Activated CD8-positive, alpha-beta memory T cell treated with anti-CD3 and anti-CD28 coated beads for 24 hours (primary cell): ENCODE data around the gene SMNDC1.

Source experiments
- DNase-seq: peaks from one replicate; pipeline ENCODE4 v3.0.0-alpha.2; 2020

Gene SMNDC1

GRCh38 chr10:110244550-110244949 lies 60.2 kb downstream of the SMNDC1 start:
- DNase-seq, result no peak

GRCh38 chr10:110242511-110242910 lies 62.2 kb downstream of the SMNDC1 start:
- no peak for DNase-seq

- no peak for DNase-seq
Observed at GRCh38 chr10:110241841-110242240, 62.9 kb downstream of the SMNDC1 start.

- no peak for DNase-seq
Observed at GRCh38 chr10:110241407-110241806, 63.3 kb downstream of the SMNDC1 start.
